Uterus (tissue), 4 donors: ENCODE measurements around the gene ZNF483. TPM values are rescaled to one million over a fixed set of nuclear protein-coding genes. Genes with fewer than 3 reads are reported as not detected.

ENCODE experiments used
- DNase-seq, 2 donors: peaks; one replicate each; pipeline ENCODE4 v3.0.0-alpha.2; 2019 to 2020
- H3K27ac ChIP-seq, 2 donors: fragments of 200-600 bp; sonication (generic); 1 replicate in 1 of 2; 2 replicates in 1 of 2; pipeline ENCODE4 v1.5.1; 2016 to 2018
- H3K27me3 ChIP-seq, 2 donors: fragments of 200-600 bp; sonication (generic); one replicate each; pipeline ENCODE4 v1.5.1; 2018 to 2019; ENCODE audit warnings: control low read depth in 1 of 2
- H3K36me3 ChIP-seq, 2 donors: fragments of 200-600 bp; sonication (generic); one replicate each; pipeline ENCODE4 v1.5.1; 2019; ENCODE audit warnings: control low read depth in 1 of 2
- H3K4me1 ChIP-seq, 2 donors: fragments of 200-600 bp; sonication (generic); one replicate each; pipeline ENCODE4 v1.5.1; 2018 to 2019; ENCODE audit warnings: control low read depth in 1 of 2
- H3K4me3 ChIP-seq, 2 donors: fragments of 200-600 bp; sonication (generic); 1 replicate in 1 of 2; 2 replicates in 1 of 2; pipeline ENCODE4 v1.5.1; 2018 to 2019; ENCODE audit warnings: mild to moderate bottlenecking in 1 of 2
- H3K9me3 ChIP-seq, 2 donors: fragments of 200-600 bp; sonication (generic); one replicate each; pipeline ENCODE4 v1.5.1; 2019; ENCODE audit warnings: control low read depth in 1 of 2
- CTCF ChIP-seq, 4 experiments: fragments of 200-600 bp in 2 of 4; fragments of 450-650 bp in 2 of 4; sonication (generic) in 2 of 4; IDR thresholded peaks; one replicate each; pipeline ENCODE4 v1.5.1; 2016 to 2019; ENCODE audit warnings: antibody characterized with exemption in 4 of 4, mild to moderate bottlenecking in 2 of 4, moderate library complexity in 1 of 4
- POLR2A ChIP-seq, 2 donors: fragments of 450-650 bp; IDR thresholded peaks; one replicate each; pipeline ENCODE4 v1.6.1; 2016; ENCODE audit warnings: antibody characterized with exemption in 2 of 2, mild to moderate bottlenecking in 1 of 2, moderate library complexity in 1 of 2
- intact Hi-C: fragments of 100-400 bp; cut with DNase I; formaldehyde crosslinking; loops from one replicate; pipeline ENCODE4 v1.15.1; 2023; ENCODE audit warnings: low total_unique reads
- total RNA-seq, 4 donors: library from RNA; depleted of rRNA in 3 of 4; stranded (reverse); fragments of >200 nt in 3 of 4; gene quantifications; one replicate each; pipeline versions ENCODE4 v1.1.0 to v1.2.4, GENCODE V29; 2014 to 2023
- donor health status: DM: yes; HTN: yes; CAD: no.

Gene ZNF483
- 10 to 100 TPM; 11.0 to 60.2 (median 31.7) TPM for total RNA-seq

GRCh38 chr9:111525056-111525977 lies at the start of gene ZNF483:
Gene ZNF483 (plus strand): TSS chr9:111525179. CDS start chr9:111527396, 2,217 bp downstream.
- DNase-seq: peak; percentile 80 to 83
- intact Hi-C loops: no loop called here

GRCh38 chr9:111475195-111475594 lies 49.8 kb upstream of the ZNF483 start:
- intact Hi-C loops: no loop called here
- no peak overlapping the region for H3K4me3 ChIP-seq
- H3K9me3 ChIP-seq: no peaks in the 10 kb centered on the region
- no peak for DNase-seq
- H3K27ac ChIP-seq: no peak overlapping the region
- no peaks in the 10 kb centered on the region for H3K36me3 ChIP-seq
- no peaks in the 10 kb centered on the region for H3K4me1 ChIP-seq
- no peaks in the 10 kb centered on the region for H3K27me3 ChIP-seq
- no peak for TF ChIP-seq CTCF (IDR thresholded peaks at IDR 0.05)
- no peak for TF ChIP-seq POLR2A (IDR thresholded peaks at IDR 0.05)

More at GRCh38 chr9:111525056-111525977, at the start of gene ZNF483:
- H3K27me3 ChIP-seq: no peaks in the 10 kb centered on the region
- H3K36me3 ChIP-seq: no peaks in the 10 kb centered on the region
- no peaks in the 10 kb centered on the region for H3K9me3 ChIP-seq
- no peaks in the 10 kb centered on the region for H3K4me1 ChIP-seq
- peak within 1 kb of the TSS; percentile 77 to 78 for H3K27ac ChIP-seq
- TF ChIP-seq POLR2A (IDR thresholded peaks at IDR 0.05) (peak in 1 of 2 donors; percentile 65), CTCF (IDR thresholded peaks at IDR 0.05) (no peak)
- peak within 1 kb of the TSS; percentile 90 to 100 for H3K4me3 ChIP-seq

- H3K4me3 ChIP-seq: no peak overlapping the region
- DNase-seq: no peak
- H3K4me1 ChIP-seq: no peaks in the 10 kb centered on the region
- no peak overlapping the region for H3K27ac ChIP-seq
- no peaks in the 10 kb centered on the region for H3K9me3 ChIP-seq
- no peaks in the 10 kb centered on the region for H3K27me3 ChIP-seq
- H3K36me3 ChIP-seq: no peaks in the 10 kb centered on the region
- intact Hi-C loops: no loop called here
- no peak for TF ChIP-seq CTCF (IDR thresholded peaks at IDR 0.05)
- no peak for TF ChIP-seq POLR2A (IDR thresholded peaks at IDR 0.05)
Measured at GRCh38 chr9:111477677-111478076, 47.3 kb upstream of the ZNF483 start.

GRCh38 chr9:111481885-111482636 lies 42.9 kb upstream of the ZNF483 start:
- Histone ChIP-seq H3K4me1 (no peaks in the 10 kb centered on the region), H3K27me3 (no peaks in the 10 kb centered on the region), H3K27ac (peak overlapping the region; percentile 98), H3K9me3 (no peaks in the 10 kb centered on the region), H3K36me3 (no peaks in the 10 kb centered on the region), H3K4me3 (peak overlapping the region; percentile 68 to 96)
- intact Hi-C loops: no loop called here
- TF ChIP-seq POLR2A (IDR thresholded peaks at IDR 0.05) (no peak), CTCF (IDR thresholded peaks at IDR 0.05) (no peak)
- DNase-seq: no peak
